Neural cell (in vitro differentiated cells): Measurements from ENCODE around the gene TMCC1. TPM values are rescaled to one million over a fixed set of nuclear protein-coding genes. Genes with fewer than 3 reads are reported as not detected.

Experiments used
- H2AFZ ChIP-seq: fragments of 200-600, 300-800 bp; sonication (generic), shearing (Covaris generic); 2 replicates; pipeline ENCODE4 v1.6.0; 2014; ENCODE audit warnings: low read depth, mild to moderate bottlenecking, antibody characterized with exemption, low read length, moderate library complexity
- H3F3A ChIP-seq: fragments of 200-600 bp; shearing (Covaris generic); 2 replicates; pipeline ENCODE4 v1.6.1; 2016; ENCODE audit warnings: mild to moderate bottlenecking, moderate library complexity, mixed read lengths, antibody characterized with exemption, low read length; ENCODE audit not compliant: insufficient read depth, poor library complexity, severe bottlenecking
- H3K27ac ChIP-seq: fragments of 200-600, 300-800 bp; sonication (generic), shearing (Covaris generic); 2 replicates; pipeline ENCODE4 v1.5.1; 2014; ENCODE audit warnings: mild to moderate bottlenecking, low read length, moderate library complexity
- H3K27me3 ChIP-seq: fragments of 300-800, 200-600 bp; sonication (generic), shearing (Covaris generic); 2 replicates; pipeline ENCODE4 v1.6.0; 2014; ENCODE audit warnings: mild to moderate bottlenecking, low read depth, low read length, moderate library complexity; ENCODE audit not compliant: insufficient read depth
- H3K36me3 ChIP-seq: fragments of 300-800, 200-600 bp; sonication (generic), shearing (Covaris generic); 2 replicates; pipeline ENCODE4 v1.5.1; 2014; ENCODE audit warnings: mild to moderate bottlenecking, antibody characterized with exemption, low read length, moderate library complexity; ENCODE audit not compliant: insufficient read depth
- H3K4me2 ChIP-seq: fragments of 300-800, 200-600 bp; sonication (generic), shearing (Covaris generic); 2 replicates; pipeline ENCODE4 v1.6.0; 2014; ENCODE audit warnings: mild to moderate bottlenecking, low read length
- H3K4me3 ChIP-seq: fragments of 300-800, 200-600 bp; sonication (generic), shearing (Covaris generic); 2 replicates; pipeline ENCODE4 v1.5.1; 2014; ENCODE audit warnings: mild to moderate bottlenecking, low read length, moderate library complexity
- H3K79me2 ChIP-seq: fragments of 200-600 bp; shearing (Covaris generic); replicated peaks from 2 replicates; pipeline ENCODE4 v1.6.0; 2014; ENCODE audit warnings: mild to moderate bottlenecking, low read length, moderate library complexity; ENCODE audit not compliant: insufficient read depth
- H3K9ac ChIP-seq: fragments of 300-800, 200-600 bp; sonication (generic), shearing (Covaris generic); 2 replicates; pipeline ENCODE4 v1.6.1; 2016; ENCODE audit warnings: mild to moderate bottlenecking, low read length, mixed read lengths
- H3K9me2 ChIP-seq: fragments of 200-600 bp; shearing (Covaris generic); 2 replicates; pipeline ENCODE4 v1.6.1; 2016; ENCODE audit warnings: mild to moderate bottlenecking, low read length, mixed read lengths; ENCODE audit not compliant: insufficient read depth
- H3K9me3 ChIP-seq: fragments of 200-600, 300-800 bp; sonication (generic), shearing (Covaris generic); 2 replicates; pipeline ENCODE4 v1.6.1; 2016; ENCODE audit warnings: mild to moderate bottlenecking, mixed run types, low read length, moderate library complexity, mixed read lengths
- H4K20me1 ChIP-seq: fragments of 200-600 bp; shearing (Covaris generic); 2 replicates; pipeline ENCODE4 v1.6.1; 2016; ENCODE audit warnings: mild to moderate bottlenecking, mixed run types; ENCODE audit not compliant: insufficient read depth
- CTCF ChIP-seq: fragments of 450-650 bp; IDR thresholded peaks from 2 replicates; pipeline ENCODE4 v1.5.1; 2014; ENCODE audit warnings: antibody characterized with exemption, mild to moderate bottlenecking, moderate library complexity; ENCODE audit not compliant: poor library complexity, severe bottlenecking
- EP300 ChIP-seq: fragments of 450-650 bp; conservative IDR thresholded peaks from 2 replicates; pipeline ENCODE4 v1.6.1; 2014; ENCODE audit warnings: antibody characterized with exemption, mild to moderate bottlenecking, moderate library complexity; ENCODE audit not compliant: poor library complexity, severe bottlenecking
- EZH2 ChIP-seq: fragments of 200-600, 300-800 bp; shearing (Covaris generic), sonication (generic); IDR thresholded peaks from 2 replicates; pipeline ENCODE4 v1.6.1; 2014; ENCODE audit warnings: antibody characterized with exemption, low read length, borderline replicate concordance, mild to moderate bottlenecking; ENCODE audit not compliant: insufficient read depth, poor library complexity, severe bottlenecking
- MXI1 ChIP-seq: fragments of 450-650 bp; conservative IDR thresholded peaks from 2 replicates; pipeline ENCODE4 v1.6.1; 2014; ENCODE audit warnings: antibody characterized with exemption, mild to moderate bottlenecking; ENCODE audit not compliant: poor library complexity, severe bottlenecking
- POLR2AphosphoS5 ChIP-seq: IDR thresholded peaks from 2 replicates; pipeline ENCODE4 v1.6.1; 2012
- RAD21 ChIP-seq: fragments of 450-650 bp; conservative IDR thresholded peaks from 2 replicates; pipeline ENCODE4 v1.6.1; 2014; ENCODE audit warnings: antibody characterized with exemption, mild to moderate bottlenecking, moderate library complexity
- REST ChIP-seq: IDR thresholded peaks from 2 replicates; pipeline ENCODE4 v1.6.1; 2012; ENCODE audit warnings: borderline replicate concordance
- SMC3 ChIP-seq: fragments of 450-650 bp; conservative IDR thresholded peaks from 2 replicates; pipeline ENCODE4 v1.6.1; 2014; ENCODE audit warnings: antibody characterized with exemption, mild to moderate bottlenecking, moderate library complexity; ENCODE audit not compliant: poor library complexity
- TAF1 ChIP-seq: IDR thresholded peaks from 2 replicates; pipeline ENCODE4 v1.6.1; 2012; ENCODE audit warnings: low read depth
- polyA plus RNA-seq: library from polyadenylated mRNA; depleted of rRNA; stranded (reverse); fragments of >200 nt; gene quantifications from 2 replicates; pipeline ENCODE4 v1.2.3, GENCODE V29; 2014

The TMCC1 gene
- polyA plus RNA-seq, 1 donor from 2014 or later = 25.0 TPM

- Histone ChIP-seq H3K4me2 (peak overlapping the region; percentile 80), H4K20me1 (no peaks in the 10 kb centered on the region), H3K9me2 (no peaks in the 10 kb centered on the region), H3K9ac (peak overlapping the region; percentile 74), H3K4me3 (peak overlapping the region; percentile 73), H3K79me2 (peaks cover 39% of the 10 kb centered on the region), H3K9me3 (no peaks in the 10 kb centered on the region), H3K36me3 (no peaks in the 10 kb centered on the region), H3F3A (peaks cover 5% of the 10 kb centered on the region), H3K27ac (peak overlapping the region; percentile 78), H2AFZ (no peak overlapping the region), H3K27me3 (no peaks in the 10 kb centered on the region)
- TF ChIP-seq MXI1 (peak; percentile 40), EP300 (peak; percentile 32), EZH2 (no peak), POLR2AphosphoS5 (peak; percentile 68), RAD21 (peak; percentile 11)
These were observed 99.6 kb downstream of the TMCC1 start for GRCh38 chr3:129793942-129794310.

GRCh38 chr3:129793319-129793718 is 100.2 kb downstream of the TMCC1 start:
- peaks cover 5% of the 10 kb centered on the region for H3F3A ChIP-seq
- peak overlapping the region; percentile 73 for H3K4me3 ChIP-seq
- H2AFZ ChIP-seq = no peak overlapping the region
- H3K36me3 ChIP-seq = no peaks in the 10 kb centered on the region
- H3K9me2 ChIP-seq = no peaks in the 10 kb centered on the region
- peaks cover 39% of the 10 kb centered on the region for H3K79me2 ChIP-seq
- H3K27ac ChIP-seq = peak overlapping the region; percentile 78
- TF ChIP-seq SMC3 (no peak), REST (no peak), EP300 (no peak), EZH2 (no peak), POLR2AphosphoS5 (no peak), TAF1 (no peak), MXI1 (no peak), CTCF (no peak), RAD21 (no peak)
- H4K20me1 ChIP-seq = no peaks in the 10 kb centered on the region
- peak overlapping the region; percentile 74 for H3K9ac ChIP-seq
- peak overlapping the region; percentile 80 for H3K4me2 ChIP-seq
- H3K27me3 ChIP-seq = no peaks in the 10 kb centered on the region
- no peaks in the 10 kb centered on the region for H3K9me3 ChIP-seq
